Activated CD4-positive, alpha-beta T cell treated with anti-CD3 and anti-CD28 coated beads, Interleukin-2, Interleukin-4, amounts not matched to agents 100 ng/mL and 50 ng/mL, durations not matched to agents 16 hours and 8 hours (primary cell): ENCODE data around the gene TTC9B.
A peak's percentile ranks its signal among the peaks of the same experiment; 100 is the strongest.
"Not testable (repeated sequence)": the region's sequence is repeated elsewhere in the genome, so short reads cannot be mapped to it uniquely, and the experiment has no call there.

Experiments used
- DNase-seq: peaks from one replicate; pipeline ENCODE4 v3.0.0-alpha.2; 2020; ENCODE audit warnings: low spot score

Gene TTC9B

DNA sequence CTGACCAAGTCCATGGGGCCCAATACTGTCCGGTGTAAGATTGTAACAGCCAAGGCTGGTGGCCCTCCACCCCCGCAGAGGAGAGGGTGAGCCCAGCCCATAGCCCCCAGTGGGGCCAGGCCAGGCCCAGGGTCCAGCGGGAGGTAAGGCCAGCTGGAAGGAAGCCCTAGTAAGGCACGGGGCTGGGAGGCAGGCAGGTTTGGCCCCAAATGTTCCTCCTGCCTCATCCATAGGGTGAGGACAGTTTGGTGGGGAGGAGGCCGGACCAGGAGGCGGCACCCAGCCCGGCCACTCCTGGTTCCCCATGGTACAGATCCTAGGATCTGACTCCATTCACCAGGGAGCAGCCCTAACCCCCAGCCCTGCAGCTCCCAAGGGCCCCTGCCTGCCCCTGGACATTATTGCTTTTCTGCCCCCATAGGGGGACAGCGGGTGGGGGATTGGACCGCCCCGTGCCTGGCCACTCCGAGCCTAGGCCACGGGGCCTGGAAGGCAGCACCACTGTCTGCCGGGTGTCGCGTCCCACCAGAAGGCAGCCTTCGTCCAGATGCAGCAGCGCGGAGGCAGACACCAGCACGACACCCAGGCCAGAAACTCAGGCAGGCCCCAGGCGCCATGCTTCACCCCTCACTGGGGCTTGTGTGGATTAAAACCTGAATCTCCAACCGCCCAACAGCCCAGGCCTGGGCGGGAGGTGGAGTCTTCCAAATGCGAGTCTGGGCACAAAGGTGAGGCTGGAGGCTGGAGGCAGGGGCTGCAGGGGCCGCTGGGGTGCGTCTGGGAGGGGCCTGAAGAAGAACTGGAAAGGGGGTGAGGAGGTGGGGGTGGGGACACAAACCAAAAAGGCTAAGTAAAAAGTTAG lies 15.0 kb upstream of the TTC9B start:
- no peak for DNase-seq

DNA sequence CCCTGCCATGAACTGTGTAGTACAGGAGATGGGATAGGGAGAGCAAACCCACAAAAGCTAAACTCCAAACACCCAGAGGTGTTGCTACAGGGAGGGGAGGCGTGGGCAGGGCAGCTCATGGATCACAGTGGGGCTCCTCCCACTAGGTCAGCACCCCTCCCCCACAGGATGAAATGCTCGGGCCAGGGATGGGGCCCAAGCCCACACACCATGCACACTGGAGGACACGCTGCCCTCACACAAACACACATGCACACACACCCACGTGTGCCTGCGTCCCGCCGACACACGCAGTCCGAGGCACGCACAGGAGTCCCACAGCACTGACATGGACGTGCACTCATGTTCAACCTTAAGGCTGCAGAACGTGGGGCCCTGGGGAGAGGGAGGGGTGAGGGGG lies 14.3 kb upstream of the TTC9B start:
- no peak for DNase-seq

DNA sequence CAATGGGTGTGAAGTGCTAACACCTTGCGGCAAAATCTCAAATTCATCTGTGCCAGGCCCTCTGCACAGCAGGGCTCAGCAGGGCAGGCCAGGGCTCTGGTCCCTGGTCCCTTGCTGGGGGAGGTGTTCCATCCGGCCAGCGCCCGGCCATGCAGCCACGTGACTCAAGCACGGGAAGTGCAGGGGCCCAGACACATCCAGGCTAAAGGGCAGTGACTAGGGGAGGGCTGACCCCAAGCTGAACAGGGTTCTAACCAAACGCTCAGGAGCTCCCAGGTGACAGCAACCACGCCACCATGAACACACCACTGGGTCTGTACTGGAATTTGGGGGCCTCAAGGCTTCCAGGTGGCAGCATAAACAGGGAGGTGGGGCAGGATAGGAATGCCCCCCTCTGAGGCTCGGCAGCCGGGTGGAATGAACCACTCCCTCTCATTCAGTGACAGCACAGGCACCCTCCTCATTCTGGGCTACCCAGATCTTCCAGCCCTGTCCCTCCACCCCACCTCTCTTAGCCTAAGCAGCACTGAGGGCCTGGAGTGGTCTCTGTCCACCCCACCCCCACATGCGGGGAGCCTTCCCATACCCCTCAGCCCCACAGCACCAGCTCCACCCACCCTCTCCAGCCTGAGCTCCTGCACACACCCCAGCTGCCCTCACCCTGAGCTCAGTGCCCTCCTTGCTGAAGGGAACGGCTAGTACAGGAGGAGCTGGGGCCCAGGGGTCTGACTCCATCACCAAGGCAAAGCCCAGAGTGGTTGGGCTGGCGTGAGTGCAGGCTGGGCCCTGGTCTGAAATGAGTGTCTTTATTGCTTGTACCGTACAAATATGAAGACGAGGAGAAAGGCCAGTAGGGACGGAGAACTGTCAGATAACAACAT lies 13.6 kb upstream of the TTC9B start:
- no peak for DNase-seq

DNA sequence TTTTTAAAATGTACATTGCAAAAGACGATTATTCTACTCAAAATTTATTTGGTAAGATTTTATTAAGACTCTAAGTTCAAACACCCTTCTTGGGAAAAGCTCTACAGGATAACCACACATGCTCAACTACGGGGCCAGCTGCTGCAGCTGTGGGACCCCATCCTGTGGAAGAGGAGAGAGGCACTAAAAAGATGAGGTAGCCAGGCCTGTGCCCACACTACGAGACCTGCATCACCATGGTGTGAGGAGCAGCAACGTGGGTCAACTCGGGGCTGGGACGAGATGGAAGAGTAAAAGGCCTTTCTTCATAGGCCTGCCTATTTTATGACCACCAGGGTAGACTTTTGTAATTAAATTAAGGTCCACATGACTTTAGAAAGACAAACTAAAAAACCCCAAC lies 12.9 kb upstream of the TTC9B start:
- DNase-seq, result no peak

DNA sequence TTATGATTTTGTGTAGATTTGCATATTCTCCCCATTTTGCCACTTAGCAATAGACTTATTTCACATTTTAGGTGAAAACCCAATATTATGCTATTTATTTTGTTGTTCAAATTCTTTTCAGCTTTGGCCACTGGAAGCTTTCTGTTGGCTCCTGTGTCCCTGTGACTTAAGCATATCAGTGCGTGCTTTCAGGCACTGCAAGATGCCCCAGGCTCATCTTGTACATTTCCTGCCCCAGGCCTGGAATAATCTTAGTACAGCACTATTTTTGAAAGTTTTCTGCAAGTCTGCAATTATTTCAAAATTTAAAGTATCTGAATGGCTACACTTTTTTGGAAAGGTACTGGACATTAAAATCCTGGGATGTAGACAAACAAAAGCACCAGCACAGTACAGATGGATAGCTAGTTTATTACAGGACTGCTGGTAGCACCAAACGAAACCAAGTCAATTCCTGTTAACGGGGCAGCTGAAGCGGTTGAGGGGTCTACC lies 11.8 kb upstream of the TTC9B start:
- no peak for DNase-seq

DNA sequence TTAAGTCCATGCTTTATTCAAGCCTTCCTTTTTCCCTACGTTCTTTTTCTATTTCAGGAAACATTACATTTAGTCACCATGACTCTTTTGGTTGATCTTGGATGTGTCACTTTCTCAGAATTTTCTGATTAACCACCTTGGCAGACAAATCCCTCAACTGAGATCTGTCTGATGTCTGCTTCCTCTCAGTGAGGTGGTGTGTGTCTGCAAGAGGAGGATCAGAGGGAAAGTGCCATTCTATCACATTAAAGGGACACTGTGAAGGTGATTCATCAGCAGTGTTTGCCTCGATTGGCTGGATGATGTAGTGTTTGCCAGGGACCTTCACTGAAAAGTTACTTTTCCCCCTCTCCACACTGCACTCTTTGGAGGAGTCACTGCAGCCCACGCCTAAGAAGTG lies 11.3 kb upstream of the TTC9B start:
- DNase-seq, result peak; percentile 14

DNA sequence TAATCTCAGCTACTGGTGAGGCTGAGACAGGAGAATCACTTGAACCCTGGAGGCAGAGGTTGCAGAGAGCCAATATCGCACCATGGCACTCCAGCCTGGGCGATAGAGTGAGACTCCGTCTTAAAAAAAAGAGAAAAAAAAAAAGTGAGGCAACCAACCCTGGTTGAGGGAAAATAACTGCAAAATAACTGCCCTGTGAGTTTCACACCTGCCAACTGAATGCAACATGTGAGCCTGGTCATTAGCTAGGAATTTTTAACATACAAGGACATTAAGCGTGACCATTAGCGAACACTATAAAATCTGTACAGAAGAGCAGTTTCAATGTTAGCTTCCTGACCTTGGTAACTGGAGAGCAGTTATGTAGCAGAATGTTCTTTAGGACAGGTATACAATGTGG lies 10.7 kb upstream of the TTC9B start:
- no peak for DNase-seq

DNA sequence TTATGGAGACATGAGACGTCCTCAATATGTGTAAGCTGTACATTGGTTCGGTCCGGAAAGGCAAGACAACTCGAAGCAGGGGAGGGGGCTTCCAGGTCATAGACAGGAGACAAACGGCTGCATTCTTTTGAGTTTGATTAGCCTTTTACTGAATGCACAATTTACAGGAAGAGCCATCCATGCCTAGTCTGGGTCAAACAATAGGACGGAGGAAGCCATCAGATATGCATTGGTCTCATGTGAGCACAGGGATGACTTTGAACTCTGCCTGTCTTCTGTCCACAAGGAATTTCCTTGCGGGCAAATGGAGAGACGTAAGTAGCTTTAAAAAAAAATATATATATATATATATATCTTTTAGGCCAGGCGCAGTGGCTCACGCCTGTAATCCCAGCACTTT lies 10.2 kb upstream of the TTC9B start:
- DNase-seq, result no peak

DNA sequence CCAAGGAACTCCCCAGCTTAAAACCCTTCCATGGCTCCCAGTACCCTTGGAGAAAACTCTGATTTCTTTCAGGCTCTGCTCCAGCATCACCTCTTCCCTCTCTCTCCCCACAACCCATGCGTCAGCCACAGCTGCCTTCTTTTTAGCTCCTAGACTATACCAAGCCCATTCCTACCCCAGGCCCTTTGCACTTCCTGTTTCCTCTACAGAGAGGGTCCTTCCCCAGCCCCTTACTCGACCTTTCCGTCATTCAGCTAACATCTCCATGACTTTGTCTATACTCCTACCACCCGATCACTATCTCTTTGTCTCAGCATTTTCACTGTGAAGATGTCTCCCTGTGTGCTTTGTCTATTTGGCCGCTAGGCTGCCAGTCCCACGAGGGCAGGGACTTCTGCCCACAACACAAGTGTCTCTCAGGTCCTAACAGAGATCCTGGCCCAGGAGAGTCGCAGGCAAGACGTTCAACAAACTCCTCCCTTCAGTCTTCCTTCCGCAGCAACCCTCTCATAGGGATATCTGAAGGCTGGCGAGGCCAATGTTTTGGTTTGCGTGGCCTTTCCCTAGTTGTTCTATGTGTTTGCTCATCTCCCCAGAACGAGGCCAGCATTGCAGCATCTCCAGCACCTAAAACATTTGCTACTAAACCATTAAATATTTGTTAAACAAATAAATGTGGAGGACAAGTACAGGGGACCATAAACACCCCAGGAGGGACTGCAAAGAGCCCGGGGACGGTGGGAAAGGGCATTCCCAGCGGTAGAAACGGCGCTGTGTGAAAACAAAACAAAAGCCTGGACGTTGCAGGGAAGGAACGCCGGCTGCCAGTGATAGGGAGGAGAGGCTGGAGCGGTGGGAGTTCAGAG lies 7.5 kb upstream of the TTC9B start:
- DNase-seq, result no peak

DNA sequence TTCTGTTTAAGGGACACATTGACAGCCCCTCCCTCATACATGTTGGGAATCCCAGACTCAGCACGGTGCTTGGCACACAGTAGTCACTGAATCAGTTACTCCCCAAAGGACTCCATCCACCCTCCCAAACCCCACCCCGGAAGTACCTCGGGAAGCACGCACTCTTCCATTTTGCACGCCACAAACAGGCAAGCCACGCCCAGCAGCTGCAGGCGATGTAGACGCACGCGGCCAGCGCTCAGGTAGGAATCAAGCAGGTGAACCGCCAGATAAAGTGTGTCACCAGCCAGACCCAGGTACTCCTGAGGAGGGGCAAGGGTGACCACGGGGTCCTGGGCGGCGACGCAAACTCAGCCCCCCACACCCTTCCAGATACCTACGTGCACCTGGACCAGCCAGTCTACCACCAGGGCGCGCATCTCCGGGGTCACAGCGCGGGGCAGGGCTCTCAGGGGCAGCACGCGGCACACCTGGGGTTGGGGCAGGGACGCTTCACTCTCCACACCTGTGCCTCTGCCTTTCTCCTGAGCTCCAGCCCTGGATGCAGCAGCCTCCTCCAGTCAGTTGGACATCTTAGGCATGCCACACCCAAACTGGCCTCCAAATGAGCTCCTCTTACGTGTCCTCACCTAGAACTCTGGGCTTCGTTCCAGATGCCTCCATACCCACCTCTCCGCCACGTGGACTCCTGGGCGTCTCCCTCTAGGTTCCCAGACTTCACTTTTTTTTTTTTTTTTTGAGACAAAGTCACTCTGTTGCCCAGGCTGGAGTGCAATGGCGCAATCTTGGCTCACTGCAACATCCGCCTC lies 6.4 kb upstream of the TTC9B start:
- DNase-seq, result no peak

DNA sequence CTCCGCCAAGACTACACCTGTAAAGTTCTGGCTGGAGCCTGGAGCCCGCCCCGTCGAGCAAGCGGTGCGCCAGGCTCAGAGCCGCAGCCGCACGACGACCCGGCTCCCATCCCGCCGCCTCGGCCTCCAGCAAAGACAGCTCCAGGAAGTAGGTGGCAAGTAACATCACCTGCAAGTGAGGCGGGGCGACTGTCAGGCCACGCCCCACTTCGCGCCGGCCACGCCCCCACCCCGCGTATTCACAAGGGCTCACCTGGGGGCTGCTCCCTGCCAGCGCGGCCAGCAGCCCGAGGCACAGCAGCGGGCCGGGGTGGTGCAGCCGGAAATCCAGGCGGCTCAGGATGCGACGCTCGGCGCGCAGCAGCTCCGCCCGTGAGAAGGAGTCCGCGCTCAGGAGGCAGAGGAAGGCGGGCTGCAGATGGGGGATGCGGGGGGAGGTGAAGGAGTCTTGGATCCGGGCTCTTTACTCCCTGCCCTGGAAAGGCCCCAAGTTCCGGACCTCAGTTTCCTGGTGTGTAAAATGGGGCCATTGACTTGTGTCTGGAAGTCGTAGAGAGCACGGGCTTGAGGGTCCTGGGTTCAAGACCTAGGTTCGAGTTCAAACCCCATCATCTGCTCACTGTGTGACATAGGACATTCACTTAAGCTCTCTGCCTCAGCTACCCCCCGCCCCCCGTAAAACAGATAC lies 5.1 kb upstream of the TTC9B start:
- DNase-seq, result no peak

DNA sequence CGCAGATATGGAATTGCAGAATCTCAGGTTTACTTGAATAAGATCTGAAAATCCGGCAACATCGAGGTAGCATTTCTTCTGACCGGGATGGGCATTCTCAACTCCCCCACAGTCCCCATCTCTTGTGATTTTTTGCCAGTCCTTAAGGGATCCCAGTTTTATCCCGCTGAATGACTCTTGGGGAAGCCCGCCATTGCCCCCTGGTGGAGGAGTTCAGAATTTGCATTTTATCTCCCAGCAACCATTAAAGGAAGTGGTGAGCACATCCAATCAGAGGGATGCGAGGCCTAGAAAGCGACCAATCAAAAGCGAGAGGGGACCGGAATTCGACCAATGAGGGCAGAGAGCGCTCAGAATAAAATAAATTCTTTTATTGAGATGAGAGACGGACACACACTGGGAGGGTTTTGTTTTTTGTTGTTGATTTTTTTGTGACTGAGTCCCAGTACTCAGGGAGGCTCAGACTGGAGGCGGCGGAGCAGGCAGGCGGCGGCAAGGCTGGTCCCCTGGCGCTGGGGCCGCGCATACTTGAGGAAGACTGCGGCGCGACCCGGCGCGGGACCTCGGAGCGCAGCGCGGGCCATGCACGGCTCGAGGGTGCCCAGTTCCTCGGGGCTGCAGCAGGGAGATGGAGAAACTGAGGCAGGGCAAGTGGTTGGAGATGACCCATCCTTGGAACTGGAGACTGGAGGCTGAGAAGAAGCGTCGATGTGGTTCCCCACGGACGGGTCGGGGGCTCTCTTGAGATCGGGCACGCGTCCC lies 3.9 kb upstream of the TTC9B start:
- peak; percentile 82 for DNase-seq

DNA sequence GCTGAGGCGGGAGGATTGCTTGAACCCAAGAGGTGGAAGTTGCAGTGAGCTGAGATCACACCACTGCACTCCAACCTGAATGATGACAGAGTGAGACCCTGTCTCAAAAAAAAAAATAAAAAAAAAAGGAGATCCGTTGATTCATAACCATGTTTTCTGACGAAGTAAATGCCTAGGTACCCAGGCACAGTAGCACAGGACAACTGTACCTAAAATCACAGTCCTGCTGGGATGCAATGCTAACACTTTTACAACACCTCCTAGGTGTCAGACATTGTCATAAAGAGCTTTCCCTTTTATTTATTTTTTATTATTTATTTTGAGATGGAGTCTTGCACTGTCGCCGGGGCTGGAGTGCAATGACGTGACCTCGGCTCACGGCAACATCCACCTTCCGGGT lies 2.5 kb upstream of the TTC9B start:
- no peak for DNase-seq

DNA sequence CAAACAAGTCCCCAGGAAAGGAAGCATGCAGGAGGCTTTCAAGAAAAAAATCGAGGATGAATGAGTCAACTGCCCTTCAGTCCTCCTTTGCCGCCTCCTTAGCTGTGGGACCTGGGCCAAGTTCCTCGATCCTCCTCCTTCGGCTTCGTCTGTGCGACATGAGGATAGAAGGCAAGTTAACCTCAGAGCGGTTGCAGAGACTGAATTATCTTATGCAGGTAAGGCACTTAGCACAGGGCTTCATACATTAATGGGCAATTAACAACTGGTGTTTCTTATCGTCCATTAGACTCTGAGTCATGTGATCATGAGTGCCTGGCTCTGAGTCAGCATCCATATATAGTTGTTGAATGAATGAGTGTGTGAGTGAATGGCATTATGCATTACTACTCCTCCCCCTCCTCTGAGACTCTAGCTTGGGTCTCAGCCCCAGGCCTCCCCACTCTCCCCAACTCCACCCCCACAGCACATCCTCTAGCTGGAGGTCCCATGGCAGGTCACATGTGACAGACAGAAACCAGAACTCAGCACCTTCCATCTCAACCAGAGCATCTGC lies 1.6 kb upstream of the TTC9B start:
- no peak for DNase-seq

DNA sequence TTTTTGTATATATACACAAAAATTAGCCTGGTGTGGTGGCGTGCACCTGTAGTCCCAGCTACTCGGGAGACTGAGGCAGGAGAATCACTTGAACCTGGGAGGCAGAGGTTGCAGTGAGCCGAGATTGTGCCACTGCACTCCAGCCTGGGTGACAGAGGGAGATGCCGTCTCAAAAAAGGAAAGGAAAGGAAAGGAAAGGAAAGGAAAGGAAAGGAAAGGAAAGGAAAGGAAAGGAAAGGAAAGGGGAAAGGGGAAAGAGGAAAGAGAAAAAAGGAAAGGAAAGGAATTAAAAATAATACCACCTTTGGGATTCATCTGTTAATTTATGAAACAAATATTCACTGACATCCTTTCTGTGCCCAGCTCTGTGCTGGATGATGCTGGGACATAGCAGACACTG lies 845 bp upstream of the TTC9B start:
- DNase-seq, result not testable (repeated sequence)

DNA sequence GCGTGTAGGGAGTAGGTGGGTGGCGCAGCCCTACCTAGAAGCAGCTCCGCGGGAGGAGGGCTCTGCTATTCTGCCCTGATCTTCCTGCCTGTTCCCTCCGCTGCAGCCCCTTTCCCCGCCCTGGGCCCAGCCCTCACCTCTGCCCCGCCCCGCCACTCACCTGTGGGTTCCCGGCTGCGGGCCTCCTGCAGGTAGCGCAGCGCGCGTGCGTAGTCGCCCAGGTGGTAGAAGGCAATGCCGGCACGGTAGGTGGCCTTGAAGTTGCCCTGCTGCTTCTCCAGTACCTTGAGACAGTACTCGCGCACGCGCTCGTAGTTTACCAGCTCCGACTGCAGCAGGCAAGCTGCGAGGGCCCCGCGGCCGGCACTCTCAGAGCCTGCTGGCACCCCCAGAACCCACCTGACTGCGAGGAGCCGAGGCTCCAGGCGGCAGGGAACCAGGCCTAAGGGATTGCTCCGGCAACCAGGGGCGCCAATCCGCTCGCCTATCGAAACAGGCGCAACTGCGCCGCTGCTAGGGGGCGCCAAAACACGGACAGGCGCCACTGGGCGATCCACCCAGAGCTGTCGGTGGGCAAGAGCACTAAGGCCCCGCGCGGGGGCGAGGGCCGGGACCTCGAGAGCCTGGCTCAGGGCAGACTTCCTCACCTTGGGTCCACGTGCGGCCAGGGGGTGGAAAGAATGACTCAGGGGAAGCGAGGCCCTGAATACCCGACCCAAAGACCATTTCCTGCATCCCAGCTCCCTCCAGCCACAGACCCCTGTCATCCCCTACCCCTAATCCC lies 965 bp downstream of the TTC9B start:
- peak; percentile 19 for DNase-seq

DNA sequence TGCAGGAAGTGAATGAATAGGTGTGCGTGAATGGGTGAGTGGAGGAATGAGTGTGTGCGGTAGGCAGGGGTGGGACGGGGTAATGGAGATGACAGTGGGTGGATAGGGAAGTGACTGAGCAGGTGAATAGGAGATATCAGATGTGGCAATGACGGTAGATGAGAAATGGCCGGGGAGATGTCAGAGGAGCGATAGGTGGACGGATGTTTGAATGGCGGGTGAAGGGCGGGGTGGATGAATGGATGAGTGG lies 1.5 kb downstream of the TTC9B start:
- DNase-seq, result no peak

DNA sequence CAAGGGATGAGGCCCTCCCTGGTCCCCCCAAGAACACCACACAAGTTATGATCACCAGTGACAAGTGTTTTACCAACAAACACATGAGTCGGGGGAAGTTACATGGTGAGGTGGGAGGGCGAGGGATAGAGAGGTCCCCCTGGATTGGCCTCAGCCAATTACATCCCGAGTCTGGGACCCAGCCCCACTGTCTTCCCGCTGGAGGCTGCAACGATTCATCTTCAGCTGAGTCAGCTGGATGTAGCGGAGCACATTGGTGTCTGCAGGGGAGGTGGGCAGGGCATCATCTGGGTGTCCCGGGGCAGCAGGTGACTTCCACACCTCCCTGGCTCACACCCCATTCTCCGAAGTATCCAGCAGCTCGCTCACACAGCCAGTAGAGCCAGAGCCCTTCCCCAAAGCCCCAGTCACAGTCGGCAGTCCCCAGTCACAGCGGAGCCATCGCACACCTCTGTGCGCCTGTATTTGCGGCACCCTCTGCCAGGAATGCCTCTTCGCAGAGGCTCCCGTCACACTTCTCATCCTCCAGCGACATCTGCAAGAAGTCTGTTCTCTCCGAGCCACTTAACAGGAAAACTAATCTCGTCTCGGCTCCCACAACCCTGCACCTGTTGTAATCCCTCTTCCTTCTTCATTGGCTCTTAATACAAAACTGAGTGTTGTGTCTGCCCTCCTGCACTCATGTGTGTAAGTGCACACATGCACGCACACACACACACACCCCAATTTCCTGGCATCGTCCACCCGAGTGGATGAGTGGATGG lies 2.0 kb downstream of the TTC9B start:
- DNase-seq, result no peak
